Mucosa of gallbladder (tissue), 1 donor: ENCODE measurements around the gene KRT16. TPM values are rescaled to one million over a fixed set of nuclear protein-coding genes. Genes with fewer than 3 reads are reported as not detected.
"Not testable (repeated sequence)": the region's sequence is repeated elsewhere in the genome, so short reads cannot be mapped to it uniquely, and the experiment has no call there.

Source experiments
- DNase-seq: peaks from one replicate; pipeline ENCODE4 v3.0.0-alpha.2; 2020; ENCODE audit warnings: low spot score
- total RNA-seq: library from RNA; stranded (reverse); gene quantifications from one replicate; pipeline ENCODE4 v1.2.1, GENCODE V29; 2021
- donor health status: DM: no; HTN: no; CAD: no.

KRT16 gene
- total RNA-seq, 1 donor from 2014 or later, result not detected

DNA sequence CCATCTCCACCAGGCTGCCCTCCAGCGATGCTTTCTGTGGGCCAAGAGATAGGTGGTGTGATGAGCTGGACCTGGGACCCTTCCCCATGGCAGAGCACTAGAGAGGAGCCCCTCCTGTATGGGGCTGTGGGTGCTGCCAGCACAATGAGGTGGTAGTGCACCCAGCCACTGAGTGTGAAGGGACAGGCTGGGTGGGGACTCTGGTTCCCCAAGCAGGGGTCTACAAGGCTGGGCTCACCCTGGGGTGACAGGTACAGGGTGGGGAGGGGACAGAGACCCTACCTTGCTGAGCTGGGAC lies 15.5 kb upstream of the KRT16 start:
- not testable (repeated sequence) for DNase-seq

DNA sequence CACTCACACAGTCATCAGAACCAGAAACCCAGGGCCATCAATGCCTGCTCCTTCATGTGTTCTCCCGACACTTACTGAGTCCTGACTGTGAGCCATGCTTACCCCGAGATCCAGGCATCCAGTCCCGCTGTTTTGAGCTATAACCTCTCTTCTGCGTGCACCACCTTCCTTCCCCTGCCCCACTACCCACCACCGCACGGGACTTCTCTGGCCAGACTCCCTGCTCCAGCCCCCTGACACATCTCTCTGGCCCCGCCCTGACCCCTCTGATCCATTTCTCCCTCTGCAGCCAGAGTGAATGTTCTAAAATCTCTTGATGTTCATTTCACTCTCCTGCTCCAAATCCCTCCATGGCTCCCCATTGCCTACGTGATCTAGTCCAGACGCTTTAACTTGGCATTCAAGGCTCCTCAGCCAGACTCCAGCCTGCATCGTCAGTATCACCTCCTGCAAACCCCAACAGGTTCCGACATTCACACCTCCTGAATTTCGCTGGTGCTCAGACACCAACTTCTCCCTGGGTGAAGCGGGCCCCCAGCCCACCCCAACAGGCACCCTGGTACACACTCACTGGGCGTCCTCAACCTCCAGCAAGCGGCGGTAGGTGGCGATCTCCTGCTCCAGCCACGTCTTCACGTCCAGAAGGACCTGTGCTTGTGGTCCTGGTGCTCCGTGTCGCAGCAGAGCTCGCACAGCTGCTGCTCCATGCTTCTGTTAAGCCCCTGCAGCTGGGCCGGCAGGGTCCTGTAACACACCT lies 14.9 kb upstream of the KRT16 start:
- DNase-seq, result no peak

- not testable (repeated sequence) for DNase-seq
Measured at GRCh38 chr17:41626914-41627295, 14.3 kb upstream of the KRT16 start.

DNA sequence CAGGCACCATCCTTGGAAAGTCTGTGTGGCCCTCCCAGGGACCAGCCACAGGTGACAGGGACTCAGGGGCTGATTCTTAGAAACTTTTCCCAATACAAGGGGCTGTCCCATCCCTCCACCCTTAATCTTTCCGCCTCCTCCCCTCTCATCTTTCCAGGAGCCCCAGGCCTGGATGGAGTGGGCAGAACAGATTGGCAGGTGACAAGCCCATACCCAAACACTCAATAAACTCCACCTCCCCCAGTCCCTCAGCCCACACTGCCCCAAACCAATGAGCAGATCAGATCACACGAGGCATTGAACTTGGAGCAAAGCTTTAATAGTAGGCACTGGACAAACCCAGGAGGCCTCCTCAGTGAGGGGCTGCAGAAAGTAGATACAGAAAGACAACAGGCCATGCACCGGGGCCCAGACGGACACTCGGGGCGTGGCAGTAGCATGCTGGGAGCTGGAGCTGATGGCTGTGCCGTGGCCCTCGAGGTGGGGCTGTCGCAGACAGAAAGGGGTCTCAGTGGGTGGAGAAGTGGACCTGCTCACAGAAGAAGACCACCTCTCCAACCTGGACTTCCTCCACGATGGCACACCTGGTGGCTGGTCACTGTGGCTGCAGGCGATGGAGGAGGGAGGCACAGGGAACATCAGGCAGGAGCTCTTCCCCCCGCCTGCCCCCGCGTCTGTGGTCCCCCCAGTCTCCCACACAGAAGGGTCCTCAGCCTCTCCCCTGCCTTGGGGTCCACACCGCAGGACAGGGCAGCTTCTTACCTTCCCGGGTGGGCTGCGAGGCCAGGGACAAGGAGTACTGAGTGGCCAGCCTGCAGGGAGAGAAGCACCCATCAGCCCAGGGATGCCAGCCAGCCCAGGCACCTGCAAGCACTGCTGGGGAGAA lies 13.7 kb upstream of the KRT16 start:
- DNase-seq, result not testable (repeated sequence)

- DNase-seq, result no peak
Measured at GRCh38 chr17:41625602-41626001, 13.0 kb upstream of the KRT16 start.

GRCh38 chr17:41624208-41625101 lies 11.9 kb upstream of the KRT16 start, which contains the start of gene KRT17:
Gene KRT17 (minus strand): TSS chr17:41624575. CDS start chr17:41624509, 66 bp downstream.
- no peak for DNase-seq

- DNase-seq, result not testable (repeated sequence)
Measured at GRCh38 chr17:41623184-41623861, 10.8 kb upstream of the KRT16 start.

DNA sequence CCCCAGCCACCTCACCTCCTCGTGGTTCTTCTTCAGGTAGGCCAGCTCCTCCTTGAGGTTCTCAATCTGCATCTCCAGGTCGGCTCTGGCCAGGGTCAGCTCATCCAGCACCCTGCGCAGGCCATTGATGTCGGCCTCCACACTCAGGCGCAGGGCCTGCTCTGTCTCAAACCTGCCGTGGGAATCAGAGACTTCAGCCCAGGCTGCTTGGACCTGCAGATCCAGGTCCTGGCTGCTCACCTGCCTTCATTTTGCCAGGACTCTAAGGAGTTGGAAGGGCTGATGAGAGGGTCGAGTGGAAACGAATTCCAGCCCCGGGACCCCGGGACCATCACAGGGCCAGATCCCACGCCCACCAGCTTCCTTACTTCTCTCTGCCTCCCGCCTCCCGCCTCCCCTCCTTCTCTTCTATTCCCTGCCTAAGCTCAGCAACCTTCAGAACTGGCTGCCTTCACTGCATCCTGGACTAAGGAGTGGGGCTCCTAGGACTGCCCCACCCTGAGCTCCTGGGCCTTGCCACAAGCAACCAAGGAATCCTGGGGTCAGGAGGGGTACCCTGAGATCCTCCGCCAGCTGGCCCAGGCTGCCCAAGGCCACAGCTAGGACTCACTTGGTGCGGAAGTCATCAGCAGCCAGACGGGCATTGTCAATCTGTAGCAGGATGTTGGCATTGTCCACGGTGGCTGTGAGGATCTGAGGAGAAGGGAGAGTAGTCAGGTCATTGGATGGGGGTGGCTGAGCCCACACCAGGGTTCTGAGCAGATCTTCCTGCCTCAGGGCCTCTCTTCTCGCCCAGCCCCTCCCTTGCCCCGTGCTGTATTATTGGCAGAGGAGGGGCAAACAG lies 10.0 kb upstream of the KRT16 start:
- DNase-seq, result not testable (repeated sequence)

GRCh38 chr17:41621916-41622315 lies 9.3 kb upstream of the KRT16 start:
- DNase-seq, result no peak

GRCh38 chr17:41621435-41621817 lies 8.9 kb upstream of the KRT16 start:
- DNase-seq, result not testable (repeated sequence)

DNA sequence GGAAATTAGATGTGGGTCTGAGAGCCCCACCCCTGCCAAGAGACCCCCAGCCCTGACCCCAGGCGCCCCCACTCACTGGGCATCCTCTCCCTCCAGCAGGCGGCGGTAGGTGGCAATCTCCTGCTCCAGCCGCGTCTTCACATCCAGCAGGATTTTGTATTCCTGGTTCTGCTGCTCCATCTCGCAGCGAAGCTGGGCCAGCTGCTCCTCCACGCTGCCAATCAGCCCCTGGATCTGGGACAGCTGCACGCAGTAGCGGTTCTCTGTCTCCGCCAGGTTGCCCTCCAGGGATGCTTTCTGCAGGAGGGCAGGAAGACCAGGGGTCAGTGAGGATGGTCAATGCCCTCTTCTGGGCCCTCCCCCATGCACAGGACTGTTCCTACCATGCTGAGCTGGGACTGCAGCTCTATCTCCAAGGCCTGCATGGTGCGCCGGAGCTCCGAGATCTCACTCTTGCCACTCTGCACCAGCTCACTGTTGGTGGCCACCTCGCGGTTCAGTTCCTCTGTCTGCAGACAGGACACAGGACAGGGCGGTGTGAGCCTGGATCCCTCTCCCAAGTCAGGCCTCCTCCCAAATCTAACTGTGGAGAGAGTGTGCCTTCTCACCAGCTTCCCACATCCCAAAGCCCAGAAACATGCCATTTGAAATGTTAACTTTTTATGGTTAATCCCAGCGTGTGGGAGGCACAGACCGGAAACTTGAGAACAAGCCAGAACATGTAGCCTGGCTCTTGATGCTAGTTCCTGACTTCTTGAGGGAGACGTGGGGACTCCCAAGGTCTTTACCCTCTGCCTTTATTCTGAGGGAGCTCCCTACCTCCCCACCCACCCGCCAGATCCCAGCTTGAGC lies 8.2 kb upstream of the KRT16 start:
- no peak for DNase-seq

DNA sequence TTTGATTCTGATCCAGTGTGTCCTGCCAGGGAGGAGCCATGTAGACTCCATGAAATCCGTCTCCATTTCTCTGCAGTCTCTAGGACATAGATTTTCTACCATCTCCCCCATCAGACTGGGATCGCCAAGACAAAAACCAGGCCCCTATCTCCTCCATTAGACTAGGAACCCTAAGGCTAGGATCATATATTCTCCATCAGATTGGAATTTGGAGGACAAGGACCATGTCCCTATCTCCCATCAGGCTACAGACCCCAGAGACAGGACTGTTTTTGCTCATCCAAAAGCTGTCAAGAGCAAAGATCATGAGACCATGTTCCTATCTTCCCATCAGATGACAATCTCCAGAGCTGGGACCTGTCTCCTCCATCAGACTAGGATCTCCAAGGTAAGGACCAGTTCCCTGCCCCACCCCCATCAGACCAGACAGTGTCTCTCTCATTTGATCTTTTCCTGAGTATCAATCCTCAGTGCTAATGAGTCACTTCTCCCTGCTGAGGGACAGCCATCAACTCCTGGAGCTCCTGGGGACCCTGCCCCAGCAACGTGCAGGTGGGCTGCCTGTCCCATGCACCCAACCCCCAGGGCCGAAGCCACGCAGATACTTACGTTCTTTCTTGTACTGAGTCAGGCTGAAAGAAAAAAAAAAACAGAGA lies 7.5 kb upstream of the KRT16 start:
- not testable (repeated sequence) for DNase-seq

GRCh38 chr17:41619036-41619926 lies 6.7 kb upstream of the KRT16 start:
- no peak for DNase-seq

DNA sequence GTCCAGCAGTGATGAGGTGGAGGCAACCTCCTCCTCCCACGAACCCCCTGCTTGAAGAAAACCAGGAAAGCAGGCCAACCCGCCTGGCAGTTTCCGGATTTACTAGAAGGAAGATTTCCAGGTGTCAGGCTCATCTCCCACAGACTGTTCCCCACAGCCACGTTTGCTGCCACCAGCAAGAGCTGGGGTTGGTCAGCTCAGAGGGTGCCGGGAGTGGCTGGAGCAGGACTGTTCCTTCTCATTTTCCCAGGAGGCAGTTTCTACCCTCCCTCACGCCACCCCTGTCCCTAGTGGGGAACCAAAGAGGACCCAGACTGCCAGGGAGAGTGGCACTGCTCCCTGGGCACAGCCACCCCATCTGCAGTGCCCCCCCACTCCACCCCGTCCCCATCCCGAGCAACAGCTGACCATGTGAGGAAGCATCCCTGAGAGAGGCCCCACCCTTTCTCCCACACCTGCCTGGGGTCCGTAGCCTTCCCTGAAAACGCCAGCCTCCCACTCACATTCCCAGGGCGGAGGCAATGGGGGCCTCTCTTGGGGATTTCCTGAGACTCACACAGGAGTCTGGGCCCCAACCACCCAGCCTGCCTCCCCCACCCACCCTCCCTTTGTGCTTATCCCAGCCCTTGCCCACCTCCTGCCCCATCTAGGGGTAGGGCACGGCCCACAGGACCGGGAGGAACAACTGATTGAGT lies 5.9 kb upstream of the KRT16 start:
- DNase-seq, result no peak

GRCh38 chr17:41617698-41618097 lies 5.1 kb upstream of the KRT16 start:
- DNase-seq, result no peak

- no peak for DNase-seq
Measured at GRCh38 chr17:41617136-41617535, 4.6 kb upstream of the KRT16 start.

DNA sequence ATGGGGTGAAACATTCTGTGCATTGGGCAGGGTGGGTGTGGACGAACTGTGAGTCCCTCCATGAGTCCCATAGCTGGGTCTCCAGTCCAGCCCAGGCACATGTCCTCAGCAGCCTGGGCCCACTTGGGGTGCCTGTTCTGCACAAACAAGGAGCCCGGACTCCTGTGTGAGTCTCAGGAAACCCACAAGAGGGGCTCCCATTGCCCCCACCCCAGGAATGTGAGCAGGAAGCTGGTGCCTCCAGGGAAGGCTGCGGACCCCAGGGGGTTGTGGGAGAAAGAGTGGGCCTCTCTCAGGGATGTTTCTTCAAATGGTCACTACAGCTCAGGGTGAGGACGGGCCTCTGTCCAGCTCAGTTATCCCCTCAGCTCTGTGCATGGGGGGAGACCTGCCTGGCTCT lies 3.9 kb upstream of the KRT16 start:
- not testable (repeated sequence) for DNase-seq
